Measurements from ENCODE around the gene GALNT16.

GRCh38 chr14:69274321-69274720 lies 14.4 kb downstream of the GALNT16 start:
- TF ChIP-seq CTCF (IDR thresholded peaks at IDR 0.05): no peak
- TF ChIP-seq POLR2A (IDR thresholded peaks at IDR 0.05): no peak
